22Rv1 (cell line): ENCODE measurements around the gene ABCA12.

ENCODE experiments used
- ZFX ChIP-seq: fragments of 450-650 bp; IDR thresholded peaks from 2 replicates; pipeline ENCODE4 v1.6.1; 2017; ENCODE audit warnings: antibody characterized with exemption, borderline replicate concordance
- TF ChIP-seq, protein P1 (sequence below): fragments of 450-650 bp; IDR thresholded peaks from 2 replicates; pipeline ENCODE4 v1.5.1; 2017; ENCODE audit warnings: mild to moderate bottlenecking

DNA sequence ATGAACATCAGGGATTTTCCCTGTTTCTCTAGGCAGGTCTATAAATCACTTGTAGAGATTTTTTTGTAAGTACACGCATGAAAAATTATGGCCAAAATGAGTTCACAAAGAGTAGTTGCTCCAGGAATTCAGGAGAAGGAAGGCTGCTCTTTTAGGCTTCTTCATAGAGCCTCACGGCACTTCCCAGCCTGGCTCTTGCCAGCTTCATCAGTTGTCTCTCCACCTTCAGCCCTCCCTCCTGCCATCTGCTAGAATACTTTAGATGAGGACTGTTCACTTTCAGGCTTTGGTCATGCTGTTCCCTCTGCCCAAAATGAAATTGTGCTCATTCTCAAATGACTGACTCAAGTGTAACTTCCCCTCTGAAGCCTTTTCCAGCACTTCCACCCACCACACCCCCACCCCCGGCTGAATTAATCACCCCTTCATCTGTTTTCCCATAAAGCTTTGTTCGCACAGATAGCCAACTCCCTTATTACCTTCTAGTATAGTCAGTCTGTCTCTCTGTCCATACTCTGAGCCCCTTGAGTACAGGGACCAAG is 1.8 kb upstream of the ABCA12 start:
- TF ChIP-seq, protein P1, sequence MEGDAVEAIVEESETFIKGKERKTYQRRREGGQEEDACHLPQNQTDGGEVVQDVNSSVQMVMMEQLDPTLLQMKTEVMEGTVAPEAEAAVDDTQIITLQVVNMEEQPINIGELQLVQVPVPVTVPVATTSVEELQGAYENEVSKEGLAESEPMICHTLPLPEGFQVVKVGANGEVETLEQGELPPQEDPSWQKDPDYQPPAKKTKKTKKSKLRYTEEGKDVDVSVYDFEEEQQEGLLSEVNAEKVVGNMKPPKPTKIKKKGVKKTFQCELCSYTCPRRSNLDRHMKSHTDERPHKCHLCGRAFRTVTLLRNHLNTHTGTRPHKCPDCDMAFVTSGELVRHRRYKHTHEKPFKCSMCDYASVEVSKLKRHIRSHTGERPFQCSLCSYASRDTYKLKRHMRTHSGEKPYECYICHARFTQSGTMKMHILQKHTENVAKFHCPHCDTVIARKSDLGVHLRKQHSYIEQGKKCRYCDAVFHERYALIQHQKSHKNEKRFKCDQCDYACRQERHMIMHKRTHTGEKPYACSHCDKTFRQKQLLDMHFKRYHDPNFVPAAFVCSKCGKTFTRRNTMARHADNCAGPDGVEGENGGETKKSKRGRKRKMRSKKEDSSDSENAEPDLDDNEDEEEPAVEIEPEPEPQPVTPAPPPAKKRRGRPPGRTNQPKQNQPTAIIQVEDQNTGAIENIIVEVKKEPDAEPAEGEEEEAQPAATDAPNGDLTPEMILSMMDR = no peak
- TF ChIP-seq ZFX = no peak
